Tibial artery (tissue), 4 donors: ENCODE data around the gene TMEM94.
A peak's percentile ranks its signal among the peaks of the same experiment; 100 is the strongest.
"Not testable (repeated sequence)": the region's sequence is repeated elsewhere in the genome, so short reads cannot be mapped to it uniquely, and the experiment has no call there.

Experiments
- DNase-seq, 2 donors: peaks; one replicate each; pipeline ENCODE4 v3.0.0-alpha.2; 2019
- H3K27ac ChIP-seq, 2 donors: fragments of 200-600 bp; sonication (generic) in 1 of 2; 1 replicate in 1 of 2; 2 replicates in 1 of 2; pipeline ENCODE4 v1.5.1; 2018 to 2019; ENCODE audit warnings: mild to moderate bottlenecking in 1 of 2
- H3K27me3 ChIP-seq, 2 donors: fragments of 200-600 bp; sonication (generic) in 1 of 2; one replicate each; pipeline versions ENCODE4 v1.5.1 to v1.6.0; 2016 to 2019
- H3K36me3 ChIP-seq, 3 donors: fragments of 200-600 bp; sonication (generic) in 2 of 3; one replicate each; pipeline ENCODE4 v1.5.1; 2016 to 2019; ENCODE audit warnings: mild to moderate bottlenecking in 2 of 3
- H3K4me1 ChIP-seq, 4 donors: fragments of 200-600 bp; sonication (generic) in 2 of 4; 1 replicate in 3 of 4; 2 replicates in 1 of 4; pipeline ENCODE4 v1.5.1; 2016 to 2019
- H3K4me3 ChIP-seq, 2 donors: fragments of 200-600 bp; sonication (generic) in 1 of 2; 1 replicate in 1 of 2; 2 replicates in 1 of 2; pipeline ENCODE4 v1.5.1; 2018 to 2019; ENCODE audit warnings: mild to moderate bottlenecking in 2 of 2
- H3K9me3 ChIP-seq, 3 donors: fragments of 200-600 bp; sonication (generic) in 1 of 3; one replicate each; pipeline ENCODE4 v1.5.1; 2016 to 2019
- CTCF ChIP-seq, 2 experiments: fragments of 200-600 bp in 1 of 2; fragments of 450-650 bp in 1 of 2; IDR thresholded peaks; one replicate each; pipeline ENCODE4 v1.5.1; 2017 to 2019; ENCODE audit warnings: antibody characterized with exemption in 2 of 2, mild to moderate bottlenecking in 1 of 2, moderate library complexity in 1 of 2
- intact Hi-C: fragments of 100-400 bp; cut with DNase I; formaldehyde crosslinking; loops from one replicate; pipeline ENCODE4 v1.15.0; 2023; ENCODE audit warnings: low total_unique reads

TMEM94 gene

GRCh38 chr17:75442168-75443103, 14.0 kb upstream of the TMEM94 start:
- intact Hi-C loops: no loop called here
- Histone ChIP-seq H3K4me1 (peaks cover 0 to 49% (median 18%) of the 10 kb centered on the region in 4 donors), H3K27ac (peak overlapping the region; percentile 86 to 87), H3K27me3 (no peaks in the 10 kb centered on the region), H3K36me3 (no peaks in the 10 kb centered on the region), H3K4me3 (no peak overlapping the region), H3K9me3 (no peaks in the 10 kb centered on the region)
- no peak for TF ChIP-seq CTCF (IDR thresholded peaks at IDR 0.05)
- DNase-seq: no peak

GRCh38 chr17:75445296-75445695, 11.1 kb upstream of the TMEM94 start:
- H3K9me3 ChIP-seq: no peaks in the 10 kb centered on the region
- no peak overlapping the region for H3K4me3 ChIP-seq
- peak overlapping the region; percentile 86 to 87 for H3K27ac ChIP-seq
- H3K4me1 ChIP-seq: peaks cover 0 to 47% (median 18%) of the 10 kb centered on the region in 4 donors
- DNase-seq: no peak
- H3K36me3 ChIP-seq: no peaks in the 10 kb centered on the region
- no peak for TF ChIP-seq CTCF (IDR thresholded peaks at IDR 0.05)
- intact Hi-C loops: no loop called here
- no peaks in the 10 kb centered on the region for H3K27me3 ChIP-seq

GRCh38 chr17:75445896-75446295, 10.5 kb upstream of the TMEM94 start:
- H3K27ac ChIP-seq: peak overlapping the region in 1 of 2 donors; percentile 86
- H3K4me3 ChIP-seq, H3K9me3 ChIP-seq, intact Hi-C loops, H3K36me3 ChIP-seq, H3K27me3 ChIP-seq, DNase-seq: not testable (repeated sequence)
- peaks cover 0 to 41% (median 18%) of the 10 kb centered on the region in 4 donors for H3K4me1 ChIP-seq

- H3K27ac ChIP-seq: no peak overlapping the region
- intact Hi-C loops: no loop called here
- no peak for DNase-seq
- no peak for TF ChIP-seq CTCF (IDR thresholded peaks at IDR 0.05)
- no peaks in the 10 kb centered on the region for H3K9me3 ChIP-seq
- H3K4me1 ChIP-seq: peaks cover 0 to 25% (median 9%) of the 10 kb centered on the region in 4 donors
- no peaks in the 10 kb centered on the region for H3K36me3 ChIP-seq
- no peak overlapping the region for H3K4me3 ChIP-seq
- H3K27me3 ChIP-seq: no peaks in the 10 kb centered on the region
Measured at GRCh38 chr17:75447951-75448856, 8.2 kb upstream of the TMEM94 start.

GRCh38 chr17:75450270-75450669, 6.2 kb upstream of the TMEM94 start:
- H3K4me3 ChIP-seq: no peak overlapping the region
- no peaks in the 10 kb centered on the region for H3K36me3 ChIP-seq
- no peak for DNase-seq
- H3K27me3 ChIP-seq: no peaks in the 10 kb centered on the region
- no peak for TF ChIP-seq CTCF (IDR thresholded peaks at IDR 0.05)
- no peaks in the 10 kb centered on the region for H3K9me3 ChIP-seq
- H3K27ac ChIP-seq: no peak overlapping the region
- H3K4me1 ChIP-seq: peaks cover 0 to 6% (median 2%) of the 10 kb centered on the region in 4 donors
- intact Hi-C loops: no loop called here
